Jurkat, Clone E6-1 (cell line): ENCODE data around the gene KCNA2.

Experiments used
- DNase-seq: peaks from one replicate; pipeline ENCODE4 v3.0.0-alpha.2; 2011; ENCODE audit warnings: low read depth, low spot score
- H3K4me3 ChIP-seq: 2 replicates; pipeline ENCODE4 v1.5.1; 2011; ENCODE audit warnings: mild to moderate bottlenecking, low read length, control low read depth, moderate library complexity

KCNA2 gene

DNA sequence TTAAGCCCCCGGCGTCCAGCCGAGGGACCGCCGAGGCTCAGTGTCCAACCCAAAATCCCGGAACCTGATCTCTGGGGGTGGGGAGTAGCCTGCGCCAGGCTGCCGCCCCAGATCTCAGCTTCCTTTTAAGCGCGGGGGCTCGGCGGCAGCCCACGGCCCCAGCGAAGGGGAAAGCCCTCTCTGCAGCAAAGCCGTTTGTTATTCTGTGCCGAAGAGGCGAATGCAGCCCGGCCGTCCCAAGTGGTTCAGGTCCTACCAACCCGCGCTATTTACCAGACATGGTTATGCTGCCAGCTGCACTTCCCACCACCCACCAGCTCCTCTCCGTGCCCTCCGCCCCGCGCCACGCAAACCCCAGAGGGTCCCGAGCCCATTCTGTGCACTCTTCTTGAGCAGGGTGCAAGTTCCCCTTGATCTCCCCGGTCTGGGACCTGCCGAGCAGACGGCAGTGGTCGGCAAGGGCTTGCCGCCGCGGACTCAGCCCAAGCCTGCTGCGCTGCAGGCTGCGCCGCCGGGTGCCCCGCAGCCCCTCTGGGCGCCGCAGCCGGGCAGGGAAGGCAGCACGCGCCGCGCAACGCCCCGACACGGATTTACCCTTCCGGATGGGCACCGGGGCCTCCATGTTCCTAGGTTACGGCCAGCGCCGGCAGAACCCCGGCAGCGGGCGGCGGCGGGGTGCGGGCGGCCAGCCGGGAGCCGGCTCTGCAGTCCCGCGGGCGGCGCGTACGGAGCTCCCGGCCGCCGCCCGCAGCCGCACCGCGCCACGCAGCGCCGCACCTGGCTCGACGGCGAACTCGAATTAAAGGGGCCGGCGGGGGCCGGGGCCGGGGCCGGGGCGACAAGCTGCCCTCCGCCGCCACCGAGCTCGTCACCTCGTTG is 738 bp upstream of the KCNA2 start:
- DNase-seq, result no peak
- H3K4me3 ChIP-seq, result peak overlapping the region; percentile 46

- no peak for DNase-seq
- no peak overlapping the region for H3K4me3 ChIP-seq
Observed at GRCh38 chr1:110605446-110605845, 712 bp downstream of the KCNA2 start.

DNA sequence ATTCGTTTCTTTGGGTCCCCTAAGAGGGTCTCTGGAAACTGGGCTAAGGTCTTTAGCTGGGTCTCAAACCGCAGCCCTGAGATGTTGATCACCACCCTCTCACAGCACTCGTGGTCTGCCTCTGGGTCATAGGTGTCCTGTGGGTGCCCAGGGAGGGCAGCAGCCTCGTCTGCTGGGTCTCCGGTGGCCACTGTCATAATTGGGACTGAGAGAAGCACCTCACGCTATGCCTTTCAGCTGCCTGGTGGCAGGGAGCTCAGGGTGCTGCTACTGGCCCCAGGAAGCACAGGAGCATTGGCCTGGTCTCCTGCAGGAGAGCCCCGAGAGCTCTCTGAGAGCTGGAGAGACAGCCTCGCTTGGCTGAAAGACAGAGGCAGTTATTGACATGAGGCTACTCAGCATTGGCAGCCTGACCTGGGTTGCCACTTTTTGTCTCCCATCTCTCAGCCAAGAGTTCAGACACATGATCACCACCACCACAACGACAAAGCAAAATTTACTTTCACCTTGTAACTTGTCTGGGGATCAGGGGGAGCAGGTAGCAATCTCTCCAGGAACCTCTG is 1.5 kb downstream of the KCNA2 start:
- no peak for DNase-seq
- no peak overlapping the region for H3K4me3 ChIP-seq

DNA sequence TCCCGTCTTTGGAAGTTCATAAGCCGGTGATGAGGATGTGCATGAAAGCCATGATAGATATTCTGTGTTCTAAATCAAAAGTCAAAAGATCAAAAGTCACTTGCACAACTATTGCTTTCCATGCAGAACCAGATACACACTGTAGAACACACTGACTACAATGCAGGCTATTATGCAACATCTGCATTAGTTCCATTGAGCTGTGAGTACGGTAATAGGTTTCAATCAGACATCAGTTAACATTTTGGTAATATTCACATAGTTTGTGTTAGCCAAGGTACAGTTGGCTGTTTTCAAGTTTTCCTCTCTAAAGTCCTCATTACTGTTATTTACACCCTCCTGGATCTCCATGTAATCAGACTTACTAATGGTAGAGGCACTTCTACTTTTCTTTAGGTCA is 3.1 kb downstream of the KCNA2 start:
- DNase-seq, result no peak
- no peak overlapping the region for H3K4me3 ChIP-seq

DNA sequence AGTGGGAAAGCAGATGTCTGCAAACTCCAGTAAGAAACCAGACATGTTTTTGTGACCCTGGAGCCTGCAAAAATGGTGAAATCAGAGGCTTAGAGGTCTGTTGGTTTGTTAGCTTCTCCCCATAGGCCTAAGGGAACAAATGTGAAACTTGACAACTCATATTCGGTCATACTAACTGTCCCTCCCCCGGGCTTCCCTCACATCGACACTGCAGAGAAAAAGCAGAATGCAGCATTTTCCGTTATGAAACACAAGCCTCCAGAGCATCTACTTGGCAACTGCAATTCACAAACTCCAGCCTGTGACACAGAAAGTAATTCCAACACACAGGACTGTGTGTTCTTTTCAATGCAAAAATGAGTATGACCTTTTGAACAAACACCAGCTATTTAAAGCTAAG is 3.7 kb downstream of the KCNA2 start:
- no peak overlapping the region for H3K4me3 ChIP-seq
- no peak for DNase-seq

GRCh38 chr1:110601332-110601731 is 4.8 kb downstream of the KCNA2 start:
- no peak overlapping the region for H3K4me3 ChIP-seq
- DNase-seq, result no peak

GRCh38 chr1:110600716-110601115 is 5.4 kb downstream of the KCNA2 start:
- DNase-seq, result no peak
- H3K4me3 ChIP-seq, result no peak overlapping the region

- no peak overlapping the region for H3K4me3 ChIP-seq
- DNase-seq, result no peak
Observed at GRCh38 chr1:110597966-110598365, 8.2 kb downstream of the KCNA2 start.

DNA sequence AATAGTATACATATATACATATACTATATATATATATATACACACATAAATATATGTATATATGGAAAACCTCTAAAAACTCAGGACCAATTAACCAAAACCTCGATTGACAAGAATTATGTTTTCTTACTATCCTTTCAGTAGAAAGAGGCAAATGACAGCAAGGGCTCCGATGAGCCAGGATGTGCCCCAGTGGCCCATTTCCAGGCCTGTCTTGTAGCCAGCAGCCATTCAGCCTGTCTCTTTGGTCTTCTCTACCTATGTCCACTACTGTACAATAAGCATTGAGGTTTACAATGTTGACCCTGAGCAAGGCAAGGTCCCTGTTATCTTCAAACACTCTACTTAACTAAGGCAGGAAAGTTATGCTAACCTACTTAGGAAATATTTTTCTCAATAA is 9.8 kb downstream of the KCNA2 start:
- H3K4me3 ChIP-seq, result no peak overlapping the region
- no peak for DNase-seq

- H3K4me3 ChIP-seq, result no peak overlapping the region
- no peak for DNase-seq
Observed at GRCh38 chr1:110595353-110595710, 10.8 kb downstream of the KCNA2 start.

- DNase-seq, result no peak
- H3K4me3 ChIP-seq, result no peak overlapping the region
Observed at GRCh38 chr1:110594456-110595352, 11.5 kb downstream of the KCNA2 start.

DNA sequence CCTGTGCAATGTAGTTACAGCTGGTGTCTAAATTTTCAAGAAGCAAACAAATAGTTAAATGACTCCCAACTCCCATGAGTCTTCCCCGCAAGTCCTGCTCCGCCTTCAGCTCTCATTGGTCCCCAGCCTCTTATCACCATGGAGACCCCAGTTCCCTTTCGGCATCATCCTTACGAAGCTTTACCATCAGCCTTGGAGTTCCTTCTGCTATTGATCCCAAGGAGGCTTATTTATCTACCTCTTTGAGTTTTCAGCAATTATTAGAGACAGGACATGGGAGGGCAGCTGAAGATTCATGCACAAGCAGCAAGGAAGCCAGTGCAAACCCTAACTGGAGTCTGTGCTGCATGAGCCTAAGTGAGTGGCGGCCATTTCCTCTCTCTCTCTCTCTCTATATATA is 12.3 kb downstream of the KCNA2 start:
- H3K4me3 ChIP-seq, result no peak overlapping the region
- DNase-seq, result no peak

DNA sequence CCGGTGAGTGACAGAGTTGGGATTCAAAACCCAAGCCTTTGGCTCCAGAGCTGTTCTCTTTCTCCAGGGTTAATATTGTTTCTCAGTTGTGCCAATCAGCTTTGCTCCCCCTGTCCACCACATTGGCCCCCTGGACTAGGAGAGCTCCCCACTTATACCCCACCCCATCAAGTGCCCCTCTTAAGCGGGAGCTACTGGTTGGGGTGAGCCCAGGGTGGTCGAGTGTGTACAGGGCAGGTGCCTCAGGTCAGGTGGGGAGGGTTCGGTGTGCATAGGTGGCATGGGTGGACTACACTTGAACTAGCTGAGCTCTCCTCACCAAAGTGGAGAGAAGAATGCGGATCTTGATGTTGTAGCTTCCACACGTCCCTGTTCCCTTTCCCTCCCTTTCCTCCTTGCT is 14.2 kb downstream of the KCNA2 start:
- no peak for DNase-seq
- H3K4me3 ChIP-seq, result no peak overlapping the region

GRCh38 chr1:110588991-110589390 is 17.2 kb downstream of the KCNA2 start:
- DNase-seq, result no peak
- no peak overlapping the region for H3K4me3 ChIP-seq

- no peak for DNase-seq
- H3K4me3 ChIP-seq, result no peak overlapping the region
Observed at GRCh38 chr1:110588486-110588885, 17.7 kb downstream of the KCNA2 start.

- H3K4me3 ChIP-seq, result no peak overlapping the region
- DNase-seq, result no peak
Observed at GRCh38 chr1:110587906-110588305, 18.3 kb downstream of the KCNA2 start.

- H3K4me3 ChIP-seq, result no peak overlapping the region
- DNase-seq, result no peak
Observed at GRCh38 chr1:110585481-110585880, 20.7 kb downstream of the KCNA2 start.

- DNase-seq, result no peak
- H3K4me3 ChIP-seq, result no peak overlapping the region
Observed at GRCh38 chr1:110584045-110584444, 22.1 kb downstream of the KCNA2 start.

GRCh38 chr1:110583505-110583904 is 22.7 kb downstream of the KCNA2 start:
- H3K4me3 ChIP-seq, result no peak overlapping the region
- DNase-seq, result peak; percentile 15

GRCh38 chr1:110582378-110582777 is 23.8 kb downstream of the KCNA2 start:
- DNase-seq, result no peak
- no peak overlapping the region for H3K4me3 ChIP-seq
